NK-92 (cell line): ENCODE data around the gene NOTCH1.

ENCODE experiments used
- DNase-seq: peaks from one replicate; lab custom pipeline; 2025; ENCODE audit not compliant: unreplicated experiment; lab: John Stamatoyannopoulos, UW

Gene NOTCH1

GRCh38 chr9:136532799-136533774 lies 12.8 kb downstream of the NOTCH1 start:
- DNase-seq = no peak

GRCh38 chr9:136531904-136532798 lies 13.7 kb downstream of the NOTCH1 start:
- DNase-seq = no peak

DNA sequence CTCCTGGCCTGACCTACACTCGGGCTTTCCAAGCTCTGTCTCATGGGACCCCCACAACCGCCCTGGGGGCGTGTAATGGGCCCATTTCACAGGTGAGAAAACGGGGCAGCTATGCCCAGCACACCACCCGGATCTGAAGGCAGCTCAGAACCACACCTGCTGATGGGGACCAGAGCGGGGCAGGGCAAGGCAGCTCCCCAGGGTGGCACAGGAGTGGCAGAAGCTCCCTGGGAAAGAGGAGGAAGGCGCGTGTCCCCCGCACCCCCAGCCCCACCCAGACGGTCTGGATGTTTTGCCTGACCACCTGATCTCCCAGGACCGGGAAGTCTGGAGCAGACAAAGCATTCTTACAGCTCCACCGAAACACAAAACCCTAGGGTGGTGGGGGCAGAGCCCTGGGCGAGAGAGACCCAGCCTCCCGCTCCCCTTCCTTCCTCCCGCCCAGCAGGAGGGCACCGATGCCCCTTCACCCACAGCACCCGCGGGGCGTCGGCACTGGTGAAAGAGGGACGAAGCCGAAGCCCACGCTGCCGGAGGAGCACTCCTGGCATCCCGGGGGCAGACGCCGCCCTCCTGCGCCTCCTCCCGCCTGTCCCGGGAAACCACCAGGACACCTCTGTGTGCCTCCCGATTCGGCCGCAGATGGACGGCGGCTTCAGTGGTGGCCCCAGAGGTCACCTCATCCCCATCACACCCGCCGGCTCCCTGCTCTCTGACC lies 14.5 kb downstream of the NOTCH1 start:
- DNase-seq = no peak

- no peak for DNase-seq
These were observed 15.3 kb downstream of the NOTCH1 start for GRCh38 chr9:136530461-136531089.

DNA sequence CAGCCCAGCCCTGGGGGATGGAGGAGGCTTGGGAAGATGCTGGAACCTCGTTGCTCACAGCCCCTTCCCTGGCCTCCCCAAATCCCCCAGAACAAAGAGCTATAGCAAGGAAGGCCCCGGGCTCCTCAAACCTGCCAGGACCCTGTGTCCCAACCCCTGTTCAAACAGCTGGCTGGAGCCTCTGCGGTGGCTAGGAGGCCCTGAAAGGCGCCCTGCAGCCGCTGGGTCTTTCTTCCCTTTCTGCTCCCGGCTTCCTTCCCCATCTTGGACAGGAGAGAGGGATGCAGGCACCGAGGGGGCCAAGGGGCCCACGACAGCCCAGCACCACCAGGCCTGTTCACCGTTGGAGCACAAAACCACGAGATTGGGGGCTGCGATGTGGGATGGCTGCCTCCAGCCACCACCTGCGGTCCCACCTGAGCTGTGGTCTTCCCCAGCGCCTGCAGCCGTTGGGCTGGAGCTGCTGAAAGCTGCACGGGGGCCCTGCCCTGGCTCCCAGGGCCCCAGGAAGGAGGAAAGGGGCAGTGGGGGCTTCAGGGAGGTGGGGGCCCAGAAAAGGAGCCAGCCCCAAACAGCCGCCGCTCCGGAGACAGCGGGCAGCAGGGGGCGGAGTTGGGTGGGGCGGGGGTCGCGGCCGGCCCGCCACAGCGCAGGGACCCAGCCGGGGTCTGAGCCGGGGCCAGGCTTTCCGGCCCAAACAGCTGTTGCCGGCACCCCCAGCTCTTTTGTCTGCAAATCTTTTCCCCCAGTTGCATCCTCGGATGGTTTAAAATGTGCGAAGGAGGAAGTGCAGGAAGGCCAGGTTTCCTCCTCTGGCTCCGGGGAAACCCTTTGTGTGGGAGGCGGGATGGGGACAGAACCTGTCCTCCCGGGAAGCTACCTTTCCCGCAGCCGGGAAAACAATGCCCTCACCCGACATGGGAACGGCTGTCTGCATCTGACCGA lies 16.1 kb downstream of the NOTCH1 start:
- DNase-seq = no peak

GRCh38 chr9:136528716-136529341 lies 17.0 kb downstream of the NOTCH1 start:
- DNase-seq = no peak

GRCh38 chr9:136527721-136528710 lies 17.8 kb downstream of the NOTCH1 start:
- DNase-seq = no peak

GRCh38 chr9:136527131-136527530 lies 18.7 kb downstream of the NOTCH1 start:
- no peak for DNase-seq

DNA sequence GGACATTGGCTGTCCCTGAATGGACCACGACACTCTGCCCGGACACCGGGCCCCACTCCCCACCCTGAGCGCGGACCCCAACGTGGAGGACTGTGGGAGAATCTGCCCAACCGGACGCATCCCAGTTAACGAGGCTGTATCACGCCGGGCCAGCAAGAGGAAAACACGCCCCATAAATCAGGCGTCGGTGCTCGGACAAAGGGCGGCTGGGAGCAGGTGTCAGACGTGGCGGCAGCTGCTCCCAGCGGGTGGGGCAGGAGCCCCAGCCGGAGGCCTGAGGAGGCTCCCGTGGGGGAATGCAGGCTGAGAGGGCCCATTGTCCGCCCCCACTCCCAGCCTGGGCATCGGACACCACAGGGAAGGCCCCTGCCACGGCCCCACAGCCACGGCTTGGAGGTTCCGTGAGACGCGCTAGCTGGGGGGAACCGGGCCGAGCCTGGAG lies 19.2 kb downstream of the NOTCH1 start:
- no peak for DNase-seq

DNA sequence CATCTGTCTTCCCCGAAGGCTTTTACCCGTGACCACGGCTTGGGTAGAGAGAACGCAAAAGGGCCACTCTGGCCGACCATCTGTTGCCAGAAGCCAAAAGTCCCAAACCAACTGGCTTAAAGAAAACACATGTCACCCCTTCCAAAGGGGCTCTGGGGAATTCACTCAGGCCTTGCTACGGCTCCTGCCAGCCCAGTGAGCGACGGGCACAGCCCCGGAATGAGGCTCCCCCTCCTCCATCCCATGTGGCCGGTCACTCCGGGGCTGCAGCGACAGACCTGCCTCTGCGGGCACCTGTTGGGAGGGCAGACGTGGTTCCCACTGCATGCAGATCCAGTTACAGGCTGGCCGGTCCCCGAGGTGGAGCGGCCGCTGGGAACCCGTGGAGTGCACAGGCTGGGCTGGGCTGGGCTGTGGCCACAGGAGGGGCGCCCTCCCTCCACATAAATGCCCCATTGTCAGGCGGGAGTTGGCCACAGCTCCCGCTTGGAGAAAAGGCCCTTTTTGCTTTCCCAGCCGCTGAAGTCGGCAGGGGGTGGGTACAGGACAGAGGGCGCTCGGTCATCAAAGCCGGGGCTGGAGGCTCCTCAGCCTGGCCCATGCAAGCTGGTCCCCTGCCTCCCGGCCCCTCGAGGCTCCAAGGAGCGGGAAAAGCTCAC lies 19.9 kb downstream of the NOTCH1 start:
- no peak for DNase-seq

DNA sequence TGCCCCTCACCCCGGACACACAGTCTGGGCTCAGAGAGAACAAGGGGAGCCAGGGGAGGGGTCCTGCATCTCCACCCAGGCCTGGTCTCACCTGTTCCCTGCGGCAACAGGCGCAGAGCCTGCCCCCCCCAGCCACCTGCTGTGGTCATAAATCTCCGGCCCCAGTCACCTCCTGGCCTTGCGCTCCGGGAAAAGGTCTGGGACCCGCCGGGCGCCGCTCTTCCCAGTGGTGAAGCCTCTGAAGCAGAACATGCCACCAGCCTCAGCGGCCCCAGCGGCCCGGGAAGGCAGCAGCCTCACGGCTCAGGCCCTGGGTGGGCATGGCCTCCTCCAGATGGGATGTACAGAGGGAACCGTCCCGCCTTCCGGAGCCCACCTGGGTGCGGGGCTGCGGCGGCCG lies 20.6 kb downstream of the NOTCH1 start:
- no peak for DNase-seq

- no peak for DNase-seq
These were observed 23.3 kb downstream of the NOTCH1 start for GRCh38 chr9:136522314-136523237.

DNA sequence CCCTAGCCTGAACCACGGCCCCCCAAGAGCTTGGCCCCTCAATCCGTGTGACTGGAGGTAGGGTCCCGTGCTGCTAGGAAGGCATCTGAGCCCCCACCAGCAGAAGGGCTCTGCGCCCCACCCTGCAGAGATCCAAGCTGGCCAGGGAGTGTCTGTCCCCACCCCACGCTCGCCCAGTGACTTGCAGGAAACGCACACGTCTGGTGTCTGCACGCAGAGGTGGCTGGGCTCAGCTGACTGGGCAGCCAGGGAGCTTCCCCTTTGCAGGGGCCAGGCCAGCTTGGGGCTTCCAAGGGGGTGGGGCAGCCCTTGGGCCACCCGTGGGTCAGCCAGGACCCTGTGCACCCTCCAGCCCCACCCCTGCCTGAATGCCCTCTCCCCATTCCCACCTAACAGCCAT lies 24.3 kb downstream of the NOTCH1 start:
- no peak for DNase-seq

- DNase-seq = no peak
These were observed 25.8 kb downstream of the NOTCH1 start for GRCh38 chr9:136520053-136520540.

GRCh38 chr9:136519263-136520052 lies 26.4 kb downstream of the NOTCH1 start:
- DNase-seq = no peak
